GM20431 (cell line): ENCODE measurements around the gene COL23A1.

Source experiments
- in situ Hi-C: fragments of 300-500 bp; cut with MseI, MboI; formaldehyde crosslinking; loops from one replicate; pipeline ENCODE4 v1.15.0; 2020; ENCODE audit warnings: low sequenced_read_pairs; ENCODE audit not compliant: unreplicated experiment

The COL23A1 gene

GRCh38 chr5:178338126-178338749, 252.0 kb downstream of the COL23A1 start:
- in situ Hi-C loops = no loop called here

- in situ Hi-C loops = no loop called here
Observed at GRCh38 chr5:178337334-178337741, 252.9 kb downstream of the COL23A1 start.

- in situ Hi-C loops = no loop called here
Observed at GRCh38 chr5:178336889-178337288, 253.3 kb downstream of the COL23A1 start.

GRCh38 chr5:178335302-178336030, 254.7 kb downstream of the COL23A1 start:
- in situ Hi-C loops = no loop called here

- in situ Hi-C loops = no loop called here
Observed at GRCh38 chr5:178334861-178335260, 255.3 kb downstream of the COL23A1 start.

- in situ Hi-C loops = no loop called here
Observed at GRCh38 chr5:178333821-178334481, 256.2 kb downstream of the COL23A1 start.

- in situ Hi-C loops = no loop called here
Observed at GRCh38 chr5:178332210-178332641, 258.0 kb downstream of the COL23A1 start.

- in situ Hi-C loops = no loop called here
Observed at GRCh38 chr5:178331491-178331996, 258.6 kb downstream of the COL23A1 start.

- in situ Hi-C loops = no loop called here
Observed at GRCh38 chr5:178330791-178331404, 259.3 kb downstream of the COL23A1 start.

- in situ Hi-C loops = no loop called here
Observed at GRCh38 chr5:178328826-178329730, 261.1 kb downstream of the COL23A1 start.

- in situ Hi-C loops = no loop called here
Observed at GRCh38 chr5:178327931-178328711, 262.1 kb downstream of the COL23A1 start.

GRCh38 chr5:178327446-178327845, 262.7 kb downstream of the COL23A1 start:
- in situ Hi-C loops = no loop called here

- in situ Hi-C loops = no loop called here
Observed at GRCh38 chr5:178326374-178326715, 263.8 kb downstream of the COL23A1 start.

GRCh38 chr5:178325679-178326373, 264.4 kb downstream of the COL23A1 start:
- in situ Hi-C loops = no loop called here

GRCh38 chr5:178325311-178325678, 264.9 kb downstream of the COL23A1 start:
- in situ Hi-C loops = no loop called here

GRCh38 chr5:178324481-178325310, 265.5 kb downstream of the COL23A1 start:
- in situ Hi-C loops = no loop called here

GRCh38 chr5:178323961-178324360, 266.2 kb downstream of the COL23A1 start:
- in situ Hi-C loops = no loop called here

GRCh38 chr5:178323541-178323865, 266.7 kb downstream of the COL23A1 start:
- in situ Hi-C loops = no loop called here
